GM12892 (cell line): ENCODE results near the gene TFF2.

Experiments
- POLR2A ChIP-seq: IDR thresholded peaks from 2 replicates; pipeline ENCODE4 v1.6.1; 2011; ENCODE audit warnings: low read depth, low read length, control low read depth
- POLR2AphosphoS5 ChIP-seq: IDR thresholded peaks from 2 replicates; pipeline ENCODE4 v1.6.1; 2011; ENCODE audit warnings: low read depth, low read length, control low read depth

- no peak for TF ChIP-seq POLR2AphosphoS5
- TF ChIP-seq POLR2A: no peak
Measured at GRCh38 chr21:42321845-42322244, 28.9 kb downstream of the TFF2 start.
